Measurements from ENCODE around the gene SEC24C. TPM values are rescaled to one million over a fixed set of nuclear protein-coding genes. Genes with fewer than 3 reads are reported as not detected.
"Not testable (repeated sequence)": the region's sequence is repeated elsewhere in the genome, so short reads cannot be mapped to it uniquely, and the experiment has no call there.

The SEC24C gene
- polyA plus RNA-seq, 1 donor = 49.9 TPM

DNA sequence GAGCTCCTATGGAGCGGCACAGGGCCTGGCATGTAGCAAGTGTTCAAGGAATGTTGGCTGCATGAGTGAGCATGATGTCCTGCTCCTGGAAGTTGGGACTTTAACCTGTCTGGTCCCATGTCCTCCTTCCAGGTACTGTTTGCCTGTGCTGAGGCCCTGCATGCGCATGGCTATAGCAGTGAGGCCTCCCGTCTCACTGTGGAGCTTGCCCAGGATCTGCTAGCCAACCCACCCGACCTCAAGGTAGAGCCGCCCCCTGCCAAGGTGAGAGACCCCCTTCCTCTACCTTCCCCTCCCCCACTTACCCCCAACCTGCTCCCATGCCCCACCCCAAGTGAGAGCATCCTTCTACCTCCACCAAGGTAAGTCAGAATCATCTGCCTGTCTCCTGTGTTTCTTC is 49.3 kb downstream of the SEC24C start:
- no peak for DNase-seq (ENCODE audit: low read depth)

DNA sequence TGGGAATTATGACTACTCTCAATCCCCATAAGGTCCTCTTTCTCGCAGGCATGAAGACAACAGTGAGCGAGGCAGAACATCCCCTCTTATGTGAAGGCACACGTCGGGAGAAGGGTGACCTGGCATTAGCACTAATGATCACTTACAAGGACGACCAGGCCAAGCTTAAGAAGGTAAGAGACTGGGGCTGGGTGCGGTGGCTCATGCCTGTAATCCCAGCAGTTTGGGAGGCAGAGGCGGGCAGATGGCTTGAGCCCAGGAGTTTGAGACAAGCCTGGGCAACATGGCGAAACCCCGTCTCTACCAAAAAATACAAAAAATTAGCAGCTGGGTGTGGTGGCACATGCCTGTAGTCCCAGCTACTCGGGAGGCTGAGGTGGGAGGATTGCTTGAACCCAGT is 51.3 kb downstream of the SEC24C start:
- DNase-seq (ENCODE audit: low read depth) = not testable (repeated sequence)

DNA sequence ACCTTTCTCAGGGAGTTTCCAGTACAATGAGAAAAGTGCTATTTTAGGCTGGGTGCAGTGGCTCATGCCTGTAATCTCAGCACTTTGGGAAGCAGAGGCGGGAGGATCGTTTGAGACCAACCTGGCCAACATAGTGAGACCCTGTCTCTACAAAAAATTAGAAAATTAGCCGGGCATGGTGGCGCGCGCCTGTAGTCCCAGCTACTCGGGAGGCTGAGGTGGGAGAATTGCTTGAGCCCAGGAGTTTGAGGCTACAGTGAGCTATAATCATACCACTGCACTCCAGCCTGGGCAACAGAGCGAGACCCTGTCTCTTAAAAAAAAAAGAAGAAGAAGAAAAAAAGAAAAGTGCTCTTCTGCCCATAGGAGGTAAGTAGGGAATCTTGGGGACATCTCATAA is 51.9 kb downstream of the SEC24C start:
- not testable (repeated sequence) for DNase-seq (ENCODE audit: low read depth)

DNA sequence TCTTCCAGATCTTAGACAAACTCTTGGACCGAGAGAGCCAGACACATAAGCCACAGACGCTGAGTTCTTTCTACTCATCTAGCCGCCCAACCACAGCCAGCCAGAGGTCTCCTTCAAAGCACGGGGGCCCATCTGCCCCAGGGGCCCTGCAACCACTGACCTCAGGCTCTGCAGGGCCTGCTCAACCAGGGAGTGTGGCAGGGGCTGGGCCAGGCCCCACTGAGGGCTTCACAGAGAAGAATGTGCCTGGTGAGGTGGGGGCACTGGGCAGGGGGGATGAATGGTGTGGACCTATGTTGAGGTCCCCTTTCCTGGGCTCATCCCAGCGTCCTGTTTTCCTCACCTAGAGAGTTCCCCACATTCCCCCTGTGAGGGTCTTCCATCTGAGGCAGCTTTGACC is 52.6 kb downstream of the SEC24C start:
- no peak for DNase-seq (ENCODE audit: low read depth)

DNA sequence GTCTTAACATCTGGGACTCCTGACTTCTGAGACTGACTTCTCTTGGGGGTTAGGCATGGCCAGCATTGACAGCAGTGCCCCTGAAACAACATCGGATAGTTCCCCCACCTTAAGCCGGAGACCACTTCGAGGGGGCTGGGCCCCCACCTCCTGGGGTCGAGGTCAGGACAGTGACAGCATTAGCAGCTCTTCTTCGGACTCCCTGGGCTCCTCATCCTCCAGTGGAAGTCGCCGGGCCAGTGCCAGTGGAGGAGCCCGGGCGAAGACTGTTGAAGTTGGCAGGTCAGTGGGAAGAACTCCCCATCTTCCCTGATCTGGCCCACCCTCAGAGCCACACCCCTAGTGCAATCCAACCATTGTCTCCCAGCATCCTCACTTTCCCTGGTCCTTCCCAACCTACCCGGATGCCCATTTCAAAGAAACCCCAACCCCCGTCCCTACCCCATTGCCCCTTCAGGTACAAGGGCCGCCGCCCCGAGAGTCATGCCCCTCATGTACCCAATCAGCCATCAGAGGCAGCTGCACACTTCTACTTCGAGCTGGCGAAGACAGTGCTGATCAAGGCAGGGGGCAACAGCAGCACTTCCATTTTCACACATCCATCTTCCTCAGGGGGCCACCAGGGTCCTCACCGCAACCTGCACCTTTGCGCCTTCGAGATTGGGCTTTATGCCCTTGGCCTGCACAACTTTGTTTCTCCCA is 53.3 kb downstream of the SEC24C start:
- DNase-seq (ENCODE audit: low read depth) = no peak

GRCh38 chr10:73798087-73798486 is 53.9 kb downstream of the SEC24C start:
- no peak for DNase-seq (ENCODE audit: low read depth)

- DNase-seq (ENCODE audit: low read depth) = no peak
These were observed 54.9 kb downstream of the SEC24C start for GRCh38 chr10:73798927-73799560.

- no peak for DNase-seq (ENCODE audit: low read depth)
These were observed 55.9 kb downstream of the SEC24C start for GRCh38 chr10:73799899-73800559.

GRCh38 chr10:73800560-73801252 is 56.5 kb downstream of the SEC24C start:
- no peak for DNase-seq (ENCODE audit: low read depth)

- no peak for DNase-seq (ENCODE audit: low read depth)
These were observed 57.0 kb downstream of the SEC24C start for GRCh38 chr10:73801253-73801590.

DNA sequence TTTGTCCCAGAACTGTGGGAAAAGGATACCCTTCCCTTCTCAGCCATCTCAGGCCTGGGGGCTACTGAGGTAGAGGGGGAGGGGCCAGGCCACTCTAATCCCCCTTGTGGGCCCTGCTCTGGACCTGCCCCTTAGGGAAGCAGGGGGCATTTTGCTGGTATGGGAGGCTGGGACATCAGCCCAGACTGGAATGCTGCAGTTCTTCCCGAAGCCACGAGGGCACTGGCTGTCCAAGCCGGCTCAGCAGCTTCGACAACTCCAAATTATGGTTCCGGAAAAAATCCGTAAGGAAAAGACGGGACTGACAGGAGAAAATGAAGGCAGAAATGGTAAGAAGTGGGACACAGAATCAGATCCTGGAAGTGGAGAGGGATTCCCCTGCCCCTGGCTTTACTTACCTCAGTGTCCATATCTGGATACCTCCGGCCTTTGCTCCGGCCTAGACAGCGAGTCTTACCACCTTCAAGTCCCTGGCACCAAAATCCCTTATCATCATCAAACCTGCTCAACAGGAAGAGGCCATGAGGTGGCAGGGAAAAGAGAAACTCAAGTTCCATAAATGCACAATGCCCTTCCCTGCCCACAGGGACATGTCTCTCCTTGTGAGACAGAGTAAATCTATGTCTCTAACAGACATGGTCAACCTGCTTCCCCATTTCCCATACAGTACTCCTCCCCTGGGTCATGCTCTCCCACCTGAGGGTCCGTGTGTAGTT is 58.3 kb downstream of the SEC24C start:
- DNase-seq (ENCODE audit: low read depth) = no peak

DNA sequence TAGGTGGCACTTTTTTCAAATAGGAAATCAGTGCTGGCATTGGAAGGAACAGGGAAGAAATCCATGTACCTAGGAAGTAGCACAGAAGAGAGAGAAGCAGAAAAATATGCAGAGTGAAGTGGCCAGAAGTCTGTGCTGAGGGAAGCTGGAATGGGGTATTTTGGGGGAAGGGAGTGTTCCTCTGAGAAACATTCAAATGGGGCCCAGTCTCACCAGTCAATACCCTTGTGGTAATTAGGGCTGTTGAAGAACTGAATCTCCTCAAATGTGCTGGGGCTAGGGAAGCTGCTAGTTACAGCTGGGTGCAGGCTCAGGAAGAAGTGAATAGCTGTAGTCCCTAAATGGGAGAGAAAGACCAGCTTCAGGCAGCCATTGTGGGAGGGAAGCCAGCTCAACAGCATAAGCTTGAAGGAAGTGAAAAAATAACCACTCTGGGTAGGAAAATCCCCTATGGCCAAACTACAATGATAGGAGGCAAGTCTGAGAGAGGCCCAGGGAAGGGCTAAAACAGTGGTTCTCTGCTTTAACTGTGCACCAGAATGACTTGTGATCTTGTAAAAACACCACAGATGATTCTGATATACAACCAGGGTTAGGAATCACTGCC is 59.6 kb downstream of the SEC24C start:
- no peak for DNase-seq (ENCODE audit: low read depth)

DNA sequence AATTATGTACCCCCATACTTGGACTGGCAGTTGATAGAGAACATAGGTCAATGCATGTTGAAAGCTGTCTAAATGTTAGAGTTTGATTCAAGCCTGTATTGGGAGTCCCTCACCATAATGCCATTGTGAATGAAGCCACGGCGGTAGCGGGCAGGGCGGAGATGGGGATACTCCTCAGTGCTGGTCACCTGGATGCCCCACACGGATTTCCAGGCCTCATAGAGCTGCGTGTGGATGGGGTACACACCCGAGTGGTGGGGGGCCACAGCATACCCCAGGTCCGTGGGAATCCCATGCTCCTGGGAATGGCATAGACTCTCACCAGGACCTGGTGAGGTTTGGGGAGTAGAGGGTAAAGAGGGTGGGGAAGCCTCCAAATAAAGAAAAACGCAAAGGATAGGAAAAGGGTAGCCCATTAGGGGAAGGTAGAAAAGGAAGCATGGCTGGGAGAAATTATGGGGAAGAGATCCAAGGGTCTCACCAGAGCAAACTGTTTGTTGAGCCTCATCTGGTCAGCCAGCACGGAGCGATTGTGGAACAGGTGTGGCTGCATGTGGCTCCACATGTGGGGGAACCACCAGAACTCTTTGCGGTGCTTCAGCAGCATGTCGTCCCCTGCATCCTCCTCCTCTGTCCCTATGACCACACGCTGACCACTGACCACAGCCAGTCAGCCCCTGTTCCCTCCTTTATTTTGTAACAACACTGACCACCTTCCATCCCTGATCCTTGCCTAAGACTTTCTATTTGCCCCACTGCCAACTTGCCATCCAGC is 62.2 kb downstream of the SEC24C start:
- no peak for DNase-seq (ENCODE audit: low read depth)

DNA sequence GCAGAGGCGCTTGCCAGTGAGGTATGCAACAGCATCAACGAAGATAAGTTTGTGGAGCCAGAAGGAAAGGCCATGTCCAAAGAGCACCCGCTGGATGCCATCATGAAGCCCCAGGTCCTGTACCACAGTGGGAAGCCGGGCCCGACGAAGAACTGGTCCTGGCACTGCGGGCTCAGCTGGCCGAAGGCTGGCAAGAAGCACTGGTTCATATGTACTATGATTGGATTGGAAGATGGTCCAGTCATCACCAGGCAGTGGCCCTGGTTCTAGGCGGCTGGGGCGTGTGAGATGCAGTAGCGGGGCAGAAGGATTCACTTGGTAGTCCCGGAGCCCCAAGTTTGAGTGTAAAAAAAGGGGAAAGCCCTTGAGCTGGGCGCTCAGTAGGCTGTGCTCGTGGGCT is 63.3 kb downstream of the SEC24C start:
- no peak for DNase-seq (ENCODE audit: low read depth)

GRCh38 chr10:73808021-73808815 is 64.0 kb downstream of the SEC24C start:
- DNase-seq (ENCODE audit: low read depth) = no peak

- no peak for DNase-seq (ENCODE audit: low read depth)
These were observed 65.1 kb downstream of the SEC24C start for GRCh38 chr10:73809061-73809818.

- DNase-seq (ENCODE audit: low read depth) = no peak
These were observed 66.2 kb downstream of the SEC24C start for GRCh38 chr10:73810358-73810734.

DNA sequence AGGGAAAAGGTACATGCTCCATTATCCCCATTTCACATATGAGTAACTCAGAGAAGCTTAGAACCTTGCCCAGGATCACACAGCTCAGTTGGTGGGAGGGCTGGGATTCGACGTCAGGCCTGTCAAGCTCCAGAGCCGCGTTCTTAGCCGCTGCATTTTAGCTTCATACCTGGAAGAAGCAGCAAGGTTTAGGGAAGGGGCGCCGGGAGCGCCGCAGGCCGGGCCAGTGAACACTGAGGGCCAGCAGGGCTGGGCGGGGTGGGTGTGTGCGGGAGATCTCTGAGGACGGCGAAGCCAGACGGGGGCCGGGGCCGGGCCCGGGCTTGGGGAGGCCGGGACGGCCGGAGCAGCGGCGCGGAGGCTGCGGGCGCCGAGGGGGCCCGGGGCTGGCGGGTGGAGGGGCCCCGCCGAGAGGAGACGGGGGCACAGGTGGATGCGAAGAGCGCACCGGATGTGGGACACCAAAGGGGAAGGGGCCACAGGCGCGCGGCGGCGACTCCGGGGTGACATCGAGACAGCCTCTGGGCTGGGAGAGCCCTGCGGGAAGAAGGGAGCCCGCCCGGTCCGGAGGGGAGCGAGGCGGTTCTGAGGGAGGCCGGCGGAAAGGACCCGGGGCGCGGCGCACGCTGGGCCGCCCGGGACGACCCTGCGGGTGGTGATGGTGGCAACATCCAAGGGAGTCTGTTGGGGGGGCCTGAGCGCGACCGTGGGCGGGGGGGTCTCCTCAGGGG is 66.7 kb downstream of the SEC24C start:
- DNase-seq (ENCODE audit: low read depth) = no peak
